ENCODE results near the gene CHRNA7.

- TF ChIP-seq GATA2 (IDR thresholded peaks at IDR 0.05; ENCODE audit: low read depth, low read length) (no peak), GATA3 (IDR thresholded peaks at IDR 0.05; ENCODE audit: low read depth, low read length) (no peak)
Observed at GRCh38 chr15:32152574-32152973, 122.3 kb downstream of the CHRNA7 start.
